Activated CD8-positive, alpha-beta memory T cell treated with anti-CD3 and anti-CD28 coated beads, Interleukin-2, amount 50 U/mL, for 48 hours (primary cell): Measurements from ENCODE around the gene S100A10.
A peak's percentile ranks its signal among the peaks of the same experiment; 100 is the strongest.

ENCODE experiments used
- DNase-seq: peaks from one replicate; pipeline ENCODE4 v3.0.0-alpha.2; 2020

S100A10 gene

DNA sequence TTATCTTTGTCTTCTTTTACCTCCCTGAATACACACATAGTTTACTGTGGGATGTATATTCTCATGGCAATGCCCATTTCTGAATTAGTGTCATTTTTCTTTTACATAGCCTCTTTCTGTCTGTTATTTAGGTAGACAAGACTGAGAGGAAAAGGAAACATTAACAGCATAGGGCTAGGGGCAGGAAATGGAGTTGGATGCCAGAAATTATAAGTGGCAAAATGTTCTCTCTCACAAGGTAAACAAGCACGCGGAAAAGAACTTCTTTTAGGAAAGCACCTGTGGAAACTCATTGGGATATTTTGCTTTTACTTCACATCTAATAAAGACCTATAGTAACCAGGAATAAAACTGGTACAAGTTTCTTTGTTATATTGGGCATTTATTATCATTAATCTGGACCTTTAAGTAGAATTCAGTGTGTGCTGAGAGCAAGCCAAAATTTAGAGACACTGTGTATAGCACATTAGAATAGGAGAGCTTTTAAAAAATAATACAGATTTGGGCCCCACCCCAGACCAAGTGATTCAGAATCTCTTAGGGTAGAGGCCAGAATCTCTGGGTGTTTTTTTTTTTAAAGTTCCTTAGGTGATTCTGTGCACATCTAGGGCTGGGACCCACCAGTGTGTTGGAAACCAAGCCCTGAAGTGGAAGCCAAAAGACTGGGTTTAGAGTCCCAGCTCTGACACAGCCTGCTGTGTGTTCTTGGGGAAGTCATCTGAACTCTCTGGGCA, 32.7 kb downstream of the S100A10 start:
- DNase-seq: no peak

DNA sequence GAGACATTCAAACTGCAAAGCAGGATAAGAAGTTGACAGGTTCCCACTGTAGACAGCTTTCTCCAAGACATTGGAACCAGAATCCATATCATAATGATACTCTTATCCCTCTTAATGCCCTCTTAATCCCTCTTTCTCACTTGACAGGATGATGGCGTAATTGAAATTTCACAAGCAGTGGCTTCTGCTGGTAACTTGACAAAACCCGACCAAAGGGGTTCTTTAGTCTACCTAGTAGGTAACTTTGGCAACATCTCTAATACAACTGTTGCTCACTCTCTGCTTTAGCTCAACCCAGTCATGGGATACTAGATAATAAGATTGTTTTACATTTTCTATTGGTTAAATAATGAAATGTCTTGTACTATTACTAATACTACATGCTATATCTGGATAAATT, 34.7 kb downstream of the S100A10 start:
- DNase-seq: no peak

- no peak for DNase-seq
Observed at GRCh38 chr1:151956957-151957497, 36.6 kb downstream of the S100A10 start.

GRCh38 chr1:151953409-151954094, 40.1 kb downstream of the S100A10 start:
- no peak for DNase-seq

- DNase-seq: no peak
Observed at GRCh38 chr1:151952811-151953210, 40.8 kb downstream of the S100A10 start.

DNA sequence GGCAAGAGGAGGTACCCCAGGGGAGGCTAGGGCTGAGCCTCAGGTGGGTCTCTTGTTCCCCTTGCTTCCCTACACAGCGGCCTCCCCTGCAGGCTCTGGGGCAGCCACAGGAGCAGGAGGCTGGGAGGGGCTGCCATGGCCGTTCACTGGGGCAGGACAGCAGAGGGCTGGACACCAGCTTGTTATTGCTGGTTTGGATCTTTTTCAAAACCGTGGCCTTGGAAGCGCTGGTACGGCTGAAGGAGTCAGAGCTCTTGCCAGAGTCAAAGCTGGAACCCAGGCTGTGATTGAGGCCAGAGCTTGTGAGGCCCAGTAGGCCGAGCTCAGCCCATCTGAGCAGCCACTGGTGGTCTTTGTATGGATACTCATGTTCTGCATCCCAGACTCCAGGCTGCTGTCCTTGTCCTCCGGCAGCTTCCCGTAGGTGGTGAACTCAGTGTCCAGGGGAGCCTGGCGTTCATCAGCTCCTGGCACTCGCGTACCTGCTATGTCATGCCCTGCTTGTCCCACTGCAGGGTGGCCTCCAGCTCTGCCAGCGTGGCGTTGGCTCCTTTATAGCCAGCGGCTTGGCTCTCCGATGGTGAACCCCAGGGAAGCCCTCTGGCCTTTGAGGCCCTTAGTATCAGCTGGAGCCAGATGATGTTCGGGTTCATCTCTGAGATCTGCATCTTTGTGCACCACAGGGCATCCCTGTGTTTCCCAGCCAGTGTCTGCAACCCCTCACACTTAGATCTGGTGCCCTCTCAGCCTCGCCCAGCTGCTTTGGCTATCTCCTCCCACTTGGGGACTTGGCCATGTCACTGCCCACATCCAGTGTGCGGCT, 44.1 kb downstream of the S100A10 start:
- no peak for DNase-seq

- no peak for DNase-seq
Observed at GRCh38 chr1:151948506-151948905, 45.2 kb downstream of the S100A10 start.

GRCh38 chr1:151947140-151947539, 46.5 kb downstream of the S100A10 start:
- DNase-seq: no peak

DNA sequence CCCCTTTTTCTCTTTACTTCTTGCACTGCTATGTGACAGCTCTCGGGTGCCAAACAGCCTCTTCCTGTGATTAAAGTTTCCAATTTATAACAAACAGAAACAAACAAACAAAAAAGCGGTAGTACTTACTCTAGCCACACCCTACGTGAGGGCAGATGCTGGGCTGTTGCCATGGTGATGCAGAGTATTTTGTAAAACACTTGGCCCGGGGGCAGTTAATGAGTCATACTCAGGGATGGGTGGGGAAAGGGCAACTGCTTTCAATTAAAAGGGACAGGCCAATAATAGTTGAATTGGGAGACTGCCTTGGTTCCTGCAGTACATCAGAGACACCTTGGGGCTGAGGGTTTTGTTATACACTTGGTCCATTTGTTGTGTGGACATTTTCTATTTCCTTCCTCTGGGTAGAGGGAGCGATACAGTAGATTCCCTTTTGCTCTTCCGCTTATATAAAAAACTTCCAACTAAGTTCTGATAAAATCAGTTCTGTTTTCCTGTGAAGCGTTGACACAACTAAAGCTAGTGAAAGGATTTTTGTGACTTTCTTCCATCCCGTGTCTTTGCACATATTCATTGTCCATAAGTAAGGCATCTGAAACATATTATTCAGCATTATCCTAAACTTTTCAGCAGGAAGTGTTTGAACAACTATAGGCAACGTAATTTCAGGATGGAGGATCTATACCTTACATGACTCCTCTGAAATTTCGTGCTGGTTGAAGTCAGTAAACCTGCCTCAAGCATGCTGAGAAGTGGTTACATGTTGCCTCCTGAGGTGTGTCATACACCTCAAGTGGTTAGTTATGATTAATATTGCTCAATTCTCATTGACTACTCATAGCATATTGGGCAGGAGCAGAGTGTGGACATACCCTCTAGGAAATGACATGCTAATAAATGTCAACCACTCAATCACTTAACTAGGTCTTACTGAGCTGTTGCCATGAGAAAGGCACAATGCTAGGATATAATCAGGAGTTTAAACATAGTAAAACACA, 47.6 kb downstream of the S100A10 start:
- DNase-seq: peak; percentile 78

- DNase-seq: no peak
Observed at GRCh38 chr1:151944857-151945575, 48.6 kb downstream of the S100A10 start.

GRCh38 chr1:151944126-151944856, 49.4 kb downstream of the S100A10 start:
- no peak for DNase-seq

DNA sequence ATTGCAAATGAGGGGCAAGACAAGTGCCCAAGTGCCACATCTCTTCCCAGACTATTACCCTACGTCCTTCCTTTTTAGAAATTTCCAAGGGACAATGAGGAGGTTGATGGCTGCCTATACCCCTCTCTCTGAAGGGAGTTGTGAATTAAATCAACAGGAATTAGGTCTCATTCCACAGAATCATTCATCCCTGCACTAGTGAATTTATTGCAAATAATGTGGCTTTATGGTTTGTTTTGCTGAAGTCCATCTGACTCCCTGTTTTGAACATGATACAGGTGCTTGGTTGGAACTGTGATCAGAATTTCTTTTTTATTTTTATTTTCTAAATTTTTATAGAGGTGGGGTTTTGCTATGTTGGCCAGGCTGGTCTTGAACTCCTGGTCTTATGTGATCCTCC, 50.1 kb downstream of the S100A10 start:
- DNase-seq: no peak

DNA sequence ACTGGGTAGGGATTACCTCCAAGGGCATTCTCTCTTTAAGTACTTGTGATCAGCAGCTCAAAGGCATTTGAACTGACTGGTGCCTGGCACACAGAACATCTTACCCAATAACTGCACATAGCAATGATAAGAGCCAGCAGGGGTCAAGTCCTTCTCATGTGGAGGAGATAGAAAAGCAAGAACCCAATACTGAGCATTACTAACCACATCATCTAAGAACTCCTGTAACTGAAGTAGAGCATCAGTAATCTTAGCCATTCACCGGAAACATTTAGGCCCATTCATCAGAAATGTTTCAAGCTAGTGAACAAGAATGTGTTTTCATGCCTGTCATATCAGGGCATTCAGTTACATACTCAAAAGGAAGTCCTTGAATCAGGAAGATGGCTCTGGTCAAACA, 50.8 kb downstream of the S100A10 start:
- no peak for DNase-seq

- DNase-seq: no peak
Observed at GRCh38 chr1:151940541-151940940, 53.1 kb downstream of the S100A10 start.

DNA sequence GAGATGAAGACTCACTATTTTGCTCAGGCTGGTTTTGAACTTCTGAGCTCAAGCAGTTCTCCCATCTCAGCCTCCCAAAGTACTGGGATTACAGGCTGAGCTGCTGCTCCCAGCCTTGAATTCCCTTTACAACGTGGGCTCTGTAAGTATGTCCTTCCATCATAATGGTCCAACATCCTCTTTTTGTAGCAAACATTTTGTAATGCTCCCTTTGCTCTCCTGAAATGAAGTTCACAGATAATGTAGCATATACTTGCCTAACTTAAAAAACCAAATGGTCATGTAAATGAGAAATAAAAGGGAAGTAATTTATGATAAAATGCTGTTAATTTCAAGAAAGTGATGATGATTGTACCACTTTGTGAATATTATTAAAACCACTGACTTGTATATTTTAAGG, 53.9 kb downstream of the S100A10 start:
- DNase-seq: no peak

DNA sequence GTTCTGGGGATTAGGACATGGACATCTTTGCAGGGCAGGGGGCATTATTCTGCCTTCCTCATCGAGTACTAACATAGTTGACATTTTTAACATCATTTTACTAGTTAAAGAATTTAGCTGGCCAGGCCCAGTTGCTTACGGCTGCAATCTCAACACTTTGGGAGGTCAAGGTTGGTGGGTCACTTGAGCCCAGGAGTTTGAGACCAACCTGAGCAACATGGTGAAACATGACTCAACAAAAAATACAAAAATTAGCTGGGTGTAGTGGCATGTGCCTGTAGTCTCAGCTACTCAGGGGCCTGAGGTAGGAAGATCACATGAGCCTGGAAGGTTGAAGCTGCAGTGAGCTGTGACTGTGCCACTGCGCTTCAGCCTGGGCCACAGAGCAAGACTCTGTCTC, 54.5 kb downstream of the S100A10 start:
- DNase-seq: no peak

DNA sequence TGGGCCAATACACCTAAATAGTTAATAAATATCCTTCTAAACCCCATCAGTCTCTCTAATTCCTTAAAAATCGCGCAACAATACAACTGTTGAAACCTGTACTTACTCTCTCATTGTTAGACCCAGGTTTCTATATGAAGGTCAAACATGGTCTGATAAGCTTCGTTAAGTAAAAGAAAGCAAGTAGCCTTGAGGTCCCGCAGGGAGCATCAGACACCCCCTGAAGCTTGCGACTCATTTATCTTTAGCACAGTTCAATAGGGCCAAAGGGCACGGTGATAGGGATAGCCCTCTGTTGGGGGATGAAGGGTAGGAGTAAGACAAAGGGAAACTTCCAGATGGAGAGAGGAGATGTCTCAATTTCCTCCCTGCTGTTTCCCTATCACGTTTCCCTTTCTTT, 57.0 kb downstream of the S100A10 start:
- no peak for DNase-seq

DNA sequence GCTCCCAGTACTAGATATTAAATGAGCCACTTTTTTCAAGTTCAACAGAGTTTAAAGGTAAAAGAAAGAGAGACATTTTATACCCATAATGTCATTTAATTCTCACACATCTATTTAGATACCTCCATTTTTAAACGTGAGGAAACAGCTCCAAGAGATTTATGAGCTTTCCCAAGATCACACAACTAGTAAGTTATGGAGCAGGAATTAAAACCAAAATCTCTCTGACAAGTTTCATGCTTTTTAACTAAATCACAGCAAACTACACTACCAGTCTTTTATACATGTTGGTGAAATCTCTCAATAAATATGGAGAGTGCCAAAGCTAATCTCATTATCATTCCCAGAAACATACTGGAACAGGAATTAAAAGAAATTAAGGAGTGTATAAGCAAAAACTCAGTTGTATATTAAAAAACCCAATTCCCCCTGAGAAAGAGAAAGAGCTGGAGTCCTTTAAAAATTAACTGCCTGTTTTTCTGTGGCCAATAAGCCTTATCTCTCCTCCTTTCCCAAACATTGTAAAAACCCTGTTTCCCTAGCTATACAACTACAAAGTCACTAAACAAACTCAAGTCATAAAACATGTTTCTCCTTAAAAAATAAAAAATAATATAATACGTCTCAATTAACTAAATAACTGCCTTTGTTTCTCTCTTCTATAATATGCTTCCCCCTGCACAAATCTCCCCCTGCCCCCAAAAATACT, 57.6 kb downstream of the S100A10 start:
- DNase-seq: no peak

DNA sequence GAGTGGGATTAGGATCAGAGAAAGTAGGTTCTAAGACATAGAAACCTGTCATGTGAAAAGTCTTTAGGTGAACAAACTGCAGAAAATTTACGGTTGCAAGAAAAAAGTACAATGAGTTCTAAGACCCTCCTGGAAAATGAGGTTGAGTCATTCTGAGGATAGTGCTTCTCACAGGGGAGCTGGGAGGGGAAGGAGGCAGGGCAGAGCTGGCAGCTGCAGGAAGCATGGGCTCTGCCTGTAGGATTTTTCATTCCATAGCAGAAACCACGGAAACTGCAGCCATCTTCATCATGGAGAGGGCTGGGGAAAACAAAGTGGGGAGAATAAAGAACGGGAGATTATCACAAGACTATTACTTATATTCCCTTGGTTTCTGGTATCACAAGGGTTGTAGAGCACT, 58.5 kb downstream of the S100A10 start:
- no peak for DNase-seq

GRCh38 chr1:151934048-151934493, 59.6 kb downstream of the S100A10 start:
- no peak for DNase-seq
